Colonic mucosa (tissue), 4 donors: Measurements from ENCODE around the gene RAB1B. TPM values are rescaled to one million over a fixed set of nuclear protein-coding genes. Genes with fewer than 3 reads are reported as not detected.
A peak's percentile ranks its signal among the peaks of the same experiment; 100 is the strongest.

Experiments
- DNase-seq: peaks from one replicate; pipeline ENCODE4 v3.0.0-alpha.2; 2020
- H3K27ac ChIP-seq: fragments of 200-600 bp; one replicate; pipeline ENCODE4 v1.8.0; 2021
- H3K27me3 ChIP-seq: fragments of 200-600 bp; one replicate; pipeline ENCODE4 v1.8.0; 2021
- H3K36me3 ChIP-seq: fragments of 200-600 bp; one replicate; pipeline ENCODE4 v1.8.0; 2021
- H3K4me1 ChIP-seq: fragments of 200-600 bp; one replicate; pipeline ENCODE4 v1.8.0; 2021; ENCODE audit warnings: mild to moderate bottlenecking
- H3K4me3 ChIP-seq: fragments of 200-600 bp; one replicate; pipeline ENCODE4 v1.8.0; 2021
- H3K9ac ChIP-seq, 2 donors: one replicate each; pipeline ENCODE4 v1.7.0; 2013; ENCODE audit warnings: control low read depth in 2 of 2, low read depth in 2 of 2, low read length in 2 of 2
- H3K9me3 ChIP-seq: fragments of 200-600 bp; one replicate; pipeline ENCODE4 v1.8.0; 2021
- CTCF ChIP-seq: fragments of 200-600 bp; IDR thresholded peaks from one replicate; pipeline ENCODE4 v1.8.0; 2022; ENCODE audit warnings: antibody characterized with exemption, mild to moderate bottlenecking
- intact Hi-C: fragments of 100-400 bp; cut with DNase I; formaldehyde crosslinking; loops from one replicate; pipeline ENCODE4 v1.14.1; 2022
- total RNA-seq, 2 donors: library from RNA; stranded (reverse); fragmentation: NEBNext Ultra II Directional in 1 of 2; extraction: Animal tissue kit (Norgen Biotek cat#: 25700) in 1 of 2; gene quantifications; one replicate each; pipeline ENCODE4 v1.2.1, GENCODE V29; 2021
- donor health status: healthy.
- donor health status: DM: no; HTN: no; CAD: no.
- donor health status: DM: no; HTN: no; CAD: no.

Gene RAB1B
- total RNA-seq, 2 donors from 2014 or later: 212 to 243 TPM

- Histone ChIP-seq H3K9ac (peak overlapping the region; percentile 79 to 95), H3K27me3 (no peaks in the 10 kb centered on the region), H3K4me1 (peaks cover 10% of the 10 kb centered on the region), H3K4me3 (peak overlapping the region; percentile 68), H3K9me3 (no peaks in the 10 kb centered on the region), H3K36me3 (no peaks in the 10 kb centered on the region), H3K27ac (peak overlapping the region; percentile 93)
- intact Hi-C loops: no loop called here
- peak; percentile 92 for DNase-seq
- TF ChIP-seq CTCF: no peak
These were observed 828 bp upstream of the RAB1B start for GRCh38 chr11:66267379-66268243.

GRCh38 chr11:66268952-66269905 is 790 bp downstream of the RAB1B start:
- peaks cover 12% of the 10 kb centered on the region for H3K36me3 ChIP-seq
- peak overlapping the region; percentile 93 for H3K27ac ChIP-seq
- peaks cover 10% of the 10 kb centered on the region for H3K4me1 ChIP-seq
- H3K9me3 ChIP-seq: no peaks in the 10 kb centered on the region
- peak; percentile 11 for TF ChIP-seq CTCF
- peak overlapping the region; percentile 68 for H3K4me3 ChIP-seq
- DNase-seq: no peak
- no peaks in the 10 kb centered on the region for H3K27me3 ChIP-seq
- intact Hi-C loops: no loop called here
- peak overlapping the region; percentile 75 to 95 for H3K9ac ChIP-seq

- DNase-seq: no peak
- Histone ChIP-seq H3K4me1 (peaks cover 4% of the 10 kb centered on the region), H3K9me3 (no peaks in the 10 kb centered on the region), H3K27me3 (no peaks in the 10 kb centered on the region), H3K4me3 (no peak overlapping the region), H3K36me3 (peaks cover 13% of the 10 kb centered on the region), H3K9ac (no peak overlapping the region), H3K27ac (no peak overlapping the region)
- TF ChIP-seq CTCF: no peak
- intact Hi-C loops: no loop called here
These were observed 3.4 kb downstream of the RAB1B start for GRCh38 chr11:66271816-66272215.

GRCh38 chr11:66272596-66272995 is 4.2 kb downstream of the RAB1B start:
- no peaks in the 10 kb centered on the region for H3K4me1 ChIP-seq
- H3K9ac ChIP-seq: no peak overlapping the region
- no peak overlapping the region for H3K27ac ChIP-seq
- no peaks in the 10 kb centered on the region for H3K27me3 ChIP-seq
- TF ChIP-seq CTCF: no peak
- no peaks in the 10 kb centered on the region for H3K9me3 ChIP-seq
- H3K4me3 ChIP-seq: no peak overlapping the region
- H3K36me3 ChIP-seq: peaks cover 13% of the 10 kb centered on the region
- intact Hi-C loops: no loop called here
- DNase-seq: no peak

- Histone ChIP-seq H3K4me1 (no peaks in the 10 kb centered on the region), H3K36me3 (peaks cover 13% of the 10 kb centered on the region), H3K9me3 (no peaks in the 10 kb centered on the region)
These were observed 5.8 kb downstream of the RAB1B start for GRCh38 chr11:66274219-66274618.

More at GRCh38 chr11:66274219-66274618, 5.8 kb downstream of the RAB1B start:
- Histone ChIP-seq H3K27me3 (no peaks in the 10 kb centered on the region), H3K4me3 (no peak overlapping the region), H3K27ac (no peak overlapping the region), H3K9ac (no peak overlapping the region)
- intact Hi-C loops: no loop called here
- no peak for TF ChIP-seq CTCF
- DNase-seq: no peak
